ENCODE data around the gene NOS1AP.
"Not testable (repeated sequence)": the region's sequence is repeated elsewhere in the genome, so short reads cannot be mapped to it uniquely, and the experiment has no call there.

NOS1AP gene

GRCh38 chr1:162060314-162060713, 9.2 kb upstream of the NOS1AP start:
- no peak for DNase-seq

- DNase-seq = no peak
These were observed 6.9 kb upstream of the NOS1AP start for GRCh38 chr1:162062542-162063015.

GRCh38 chr1:162065016-162065415, 4.5 kb upstream of the NOS1AP start:
- no peak for DNase-seq

GRCh38 chr1:162066836-162067235, 2.7 kb upstream of the NOS1AP start:
- not testable (repeated sequence) for DNase-seq

- no peak for DNase-seq
These were observed 2.0 kb upstream of the NOS1AP start for GRCh38 chr1:162067466-162067865.

- DNase-seq = no peak
These were observed 1.2 kb upstream of the NOS1AP start for GRCh38 chr1:162068301-162068700.

- no peak for DNase-seq
These were observed 730 bp downstream of the NOS1AP start for GRCh38 chr1:162070094-162070748.

- no peak for DNase-seq
These were observed 1.3 kb downstream of the NOS1AP start for GRCh38 chr1:162070825-162071224.

GRCh38 chr1:162072740-162073139, 3.2 kb downstream of the NOS1AP start:
- no peak for DNase-seq

- DNase-seq = no peak
These were observed 5.0 kb downstream of the NOS1AP start for GRCh38 chr1:162074276-162075005.

- no peak for DNase-seq
These were observed 6.4 kb downstream of the NOS1AP start for GRCh38 chr1:162075862-162076261.

- no peak for DNase-seq
These were observed 8.3 kb downstream of the NOS1AP start for GRCh38 chr1:162077648-162078299.

GRCh38 chr1:162079030-162079429, 9.5 kb downstream of the NOS1AP start:
- no peak for DNase-seq

GRCh38 chr1:162080472-162081015, 11.1 kb downstream of the NOS1AP start:
- DNase-seq = no peak

GRCh38 chr1:162081316-162081715, 11.8 kb downstream of the NOS1AP start:
- no peak for DNase-seq

GRCh38 chr1:162082080-162082479, 12.6 kb downstream of the NOS1AP start:
- not testable (repeated sequence) for DNase-seq

- DNase-seq = no peak
These were observed 13.8 kb downstream of the NOS1AP start for GRCh38 chr1:162083273-162083672.

GRCh38 chr1:162085991-162086390, 16.5 kb downstream of the NOS1AP start:
- DNase-seq = no peak

- no peak for DNase-seq
These were observed 17.6 kb downstream of the NOS1AP start for GRCh38 chr1:162087111-162087510.

GRCh38 chr1:162087574-162087973, 18.1 kb downstream of the NOS1AP start:
- DNase-seq = no peak

- DNase-seq = no peak
These were observed 18.9 kb downstream of the NOS1AP start for GRCh38 chr1:162088281-162088969.

- DNase-seq = no peak
These were observed 20.3 kb downstream of the NOS1AP start for GRCh38 chr1:162089748-162090147.

GRCh38 chr1:162090378-162090777, 20.9 kb downstream of the NOS1AP start:
- no peak for DNase-seq
